ENCODE data around the gene ZNF302.

GRCh38 chr19:34733266-34733745 is 55.8 kb downstream of the ZNF302 start:
- peak; percentile 26 to 27 for TF ChIP-seq POLR2AphosphoS5 (IDR thresholded peaks at IDR 0.05)
- peak in 1 of 4 donors; percentile 5 for TF ChIP-seq EP300 (IDR thresholded peaks at IDR 0.05)
